GM23338 (cell line): ENCODE data around the gene FAM13B. TPM values are rescaled to one million over a fixed set of nuclear protein-coding genes. Genes with fewer than 3 reads are reported as not detected.

Experiments
- ATAC-seq: fragments of 200-7000 bp; cut with Tn5 transposase; 3 replicates; pipeline ENCODE4 v1.9.1; 2020
- DNase-seq: peaks from one replicate; pipeline ENCODE4 v3.0.0-alpha.2; 2015; ENCODE audit warnings: low spot score
- H2AFZ ChIP-seq: fragments of 200-600 bp; sonication (generic); 2 replicates; pipeline ENCODE4 v1.8.0; 2016; ENCODE audit warnings: antibody characterized with exemption, mild to moderate bottlenecking, moderate library complexity
- H3F3A ChIP-seq: fragments of 200-600 bp; sonication (generic); replicated peaks from 2 replicates; pipeline ENCODE4 v1.8.0; 2017; ENCODE audit warnings: antibody characterized with exemption, mixed run types, low read depth
- H3K27ac ChIP-seq: fragments of 200-600 bp; sonication (generic); 2 replicates; pipeline ENCODE4 v1.6.1; 2016; ENCODE audit warnings: low read depth
- H3K27me3 ChIP-seq: fragments of 200-600 bp; sonication (generic); 2 replicates; pipeline ENCODE4 v1.8.0; 2016; ENCODE audit warnings: mild to moderate bottlenecking, mixed run types, moderate library complexity; ENCODE audit not compliant: insufficient read depth
- H3K36me3 ChIP-seq: fragments of 200-600 bp; sonication (generic); 2 replicates; pipeline ENCODE4 v1.8.0; 2016; ENCODE audit warnings: mild to moderate bottlenecking; ENCODE audit not compliant: insufficient read depth
- H3K4me1 ChIP-seq: fragments of 200-600 bp; sonication (generic); 2 replicates; pipeline ENCODE4 v1.8.0; 2016; ENCODE audit warnings: mild to moderate bottlenecking, moderate library complexity; ENCODE audit not compliant: insufficient read depth
- H3K4me2 ChIP-seq: fragments of 200-600 bp; sonication (generic); 2 replicates; pipeline ENCODE4 v1.7.1; 2017; ENCODE audit warnings: mixed run types
- H3K4me3 ChIP-seq: fragments of 200-600 bp; sonication (generic); 2 replicates; pipeline ENCODE4 v1.6.1; 2016; ENCODE audit warnings: mixed run types
- H3K79me2 ChIP-seq: fragments of 200-600 bp; sonication (generic); replicated peaks from 2 replicates; pipeline ENCODE4 v1.8.0; 2017; ENCODE audit warnings: mild to moderate bottlenecking; ENCODE audit not compliant: insufficient read depth
- H3K9me2 ChIP-seq: fragments of 200-600 bp; sonication (generic); 2 replicates; pipeline ENCODE4 v1.8.0; 2017; ENCODE audit not compliant: insufficient read depth
- H4K20me1 ChIP-seq: fragments of 200-600 bp; sonication (generic); replicated peaks from 2 replicates; pipeline ENCODE4 v1.8.0; 2017; ENCODE audit warnings: mild to moderate bottlenecking; ENCODE audit not compliant: insufficient read depth
- H3K27ac Mint-ChIP-seq: 2 replicates; pipeline ENCODE4 v1.8.0; 2020; ENCODE audit warnings: inconsistent platforms, mild to moderate bottlenecking, moderate library complexity, mixed read lengths
- H3K27me3 Mint-ChIP-seq: 3 replicates; pipeline ENCODE4 v1.8.0; 2022; ENCODE audit warnings: low read depth, mild to moderate bottlenecking, moderate library complexity, mixed read lengths, inconsistent platforms; ENCODE audit not compliant: insufficient read depth, poor library complexity
- H3K36me3 Mint-ChIP-seq: 3 replicates; pipeline ENCODE4 v1.8.0; 2021; ENCODE audit warnings: low read depth, mild to moderate bottlenecking, inconsistent platforms, moderate library complexity, mixed read lengths
- H3K4me1 Mint-ChIP-seq: 3 replicates; pipeline ENCODE4 v1.8.0; 2020; ENCODE audit warnings: mild to moderate bottlenecking, inconsistent platforms, mixed read lengths
- H3K4me3 Mint-ChIP-seq: 3 replicates; pipeline ENCODE4 v1.8.0; 2021; ENCODE audit warnings: moderate library complexity, mild to moderate bottlenecking, inconsistent platforms, mixed read lengths
- H3K9me3 Mint-ChIP-seq: 3 replicates; pipeline ENCODE4 v1.8.0; 2020; ENCODE audit warnings: moderate library complexity, mild to moderate bottlenecking, inconsistent platforms, mixed read lengths
- CREB1 ChIP-seq: fragments of 250-450 bp; sonication (Bioruptor Pico); IDR thresholded peaks from 2 replicates; pipeline ENCODE4 v1.5.0; 2020; ENCODE audit warnings: low read depth, mild to moderate bottlenecking, moderate library complexity
- CTCF ChIP-seq, 2 experiments: fragments of 200-600 bp in 1 of 2; sonication (generic) in 1 of 2; conservative IDR thresholded peaks; 2 replicates each; pipeline versions ENCODE4 v1.5.1 to v1.6.1; 2016 to 2017; ENCODE audit warnings: antibody characterized with exemption in 2 of 2, low read depth in 2 of 2, mild to moderate bottlenecking in 2 of 2, moderate library complexity in 1 of 2
- EZH2 ChIP-seq: fragments of 200-600 bp; sonication (generic); IDR thresholded peaks from one replicate; pipeline ENCODE4 v1.8.0; 2017; ENCODE audit warnings: antibody characterized with exemption, mild to moderate bottlenecking, low read depth; ENCODE audit not compliant: unreplicated experiment
- EZH2phosphoT487 ChIP-seq: fragments of 200-600 bp; sonication (generic); IDR thresholded peaks from one replicate; pipeline ENCODE4 v1.8.1; 2018; ENCODE audit warnings: antibody characterized with exemption; ENCODE audit not compliant: unreplicated experiment
- JUNB ChIP-seq: IDR thresholded peaks from one replicate; pipeline ENCODE4 v1.6.1; 2016; ENCODE audit warnings: antibody characterized with exemption; ENCODE audit not compliant: unreplicated experiment
- NANOG ChIP-seq: IDR thresholded peaks from 2 replicates; pipeline ENCODE4 v1.6.1; 2016; ENCODE audit warnings: antibody characterized with exemption, borderline replicate concordance
- POLR2AphosphoS5 ChIP-seq: IDR thresholded peaks from 2 replicates; pipeline ENCODE4 v1.6.1; 2016; ENCODE audit warnings: antibody characterized with exemption, low read depth
- REST ChIP-seq: IDR thresholded peaks from one replicate; pipeline ENCODE4 v1.6.1; 2018; ENCODE audit warnings: antibody characterized with exemption; ENCODE audit not compliant: unreplicated experiment
- ZNF331 ChIP-seq: fragments of 250-450 bp; sonication (Bioruptor Pico); IDR thresholded peaks from 2 replicates; pipeline ENCODE4 v1.5.0; 2020; ENCODE audit warnings: low read depth, mild to moderate bottlenecking, moderate library complexity
- polyA plus RNA-seq: library from polyadenylated mRNA; unstranded; fragments of >200 nt; fragmentation: Nextera tagmentation; extraction: Ambion mirVana; gene quantifications from 2 replicates; pipeline ENCODE4 v1.2.1, GENCODE V29; 2016
- total RNA-seq: library from RNA; depleted of rRNA; stranded (reverse); fragments of >200 nt; shearing (Covaris generic); gene quantifications from 2 replicates; pipeline ENCODE4 v1.2.3, GENCODE V29; 2014
- TF ChIP-seq, protein P1 (sequence below): IDR thresholded peaks from 2 replicates; pipeline ENCODE4 v1.6.1; 2016; ENCODE audit warnings: antibody characterized with exemption

FAM13B gene
- total and polyA plus RNA-seq, 2 experiments from 2014 or later: 12.9 to 30.2 TPM

DNA sequence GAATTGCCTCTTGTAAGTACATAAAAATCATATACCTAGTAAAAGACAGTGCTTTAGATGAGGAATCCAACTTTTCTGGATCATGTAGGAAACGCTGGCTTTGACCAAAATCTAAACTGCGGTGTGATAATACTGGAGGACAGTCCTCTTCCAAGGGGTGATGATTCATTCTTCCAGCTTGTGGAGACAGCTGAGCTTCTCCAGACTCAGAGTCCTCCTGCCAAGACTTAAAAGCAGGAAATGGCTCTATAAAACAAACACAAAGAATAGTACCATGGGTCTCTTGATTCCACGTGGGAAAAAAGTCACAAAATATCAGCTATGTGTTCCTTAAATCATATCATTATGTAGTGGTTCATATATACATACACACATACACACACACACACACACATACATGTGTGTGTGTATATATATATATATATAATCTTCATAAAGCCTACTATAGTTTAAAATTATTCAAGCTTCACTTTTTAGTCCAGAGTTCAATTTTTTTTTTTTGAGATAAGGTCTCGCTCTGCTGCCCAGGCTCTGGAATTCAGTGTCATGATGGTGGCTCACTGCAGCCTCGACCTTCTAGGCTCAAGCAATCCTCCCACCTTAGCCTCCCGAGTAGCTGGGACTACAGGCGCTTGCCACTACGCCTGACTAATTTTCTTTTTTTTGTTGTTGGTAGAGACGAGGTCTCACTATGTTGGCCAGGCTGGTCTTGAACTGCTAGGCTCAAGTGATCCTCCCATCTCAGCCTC is 78.6 kb downstream of the FAM13B start (continued):
- no peak for TF ChIP-seq CTCF (conservative IDR thresholded peaks at IDR 0.05; ENCODE audit: low read depth in 2 of 2)
- TF ChIP-seq, protein P1, sequence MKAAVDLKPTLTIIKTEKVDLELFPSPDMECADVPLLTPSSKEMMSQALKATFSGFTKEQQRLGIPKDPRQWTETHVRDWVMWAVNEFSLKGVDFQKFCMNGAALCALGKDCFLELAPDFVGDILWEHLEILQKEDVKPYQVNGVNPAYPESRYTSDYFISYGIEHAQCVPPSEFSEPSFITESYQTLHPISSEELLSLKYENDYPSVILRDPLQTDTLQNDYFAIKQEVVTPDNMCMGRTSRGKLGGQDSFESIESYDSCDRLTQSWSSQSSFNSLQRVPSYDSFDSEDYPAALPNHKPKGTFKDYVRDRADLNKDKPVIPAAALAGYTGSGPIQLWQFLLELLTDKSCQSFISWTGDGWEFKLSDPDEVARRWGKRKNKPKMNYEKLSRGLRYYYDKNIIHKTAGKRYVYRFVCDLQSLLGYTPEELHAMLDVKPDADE: no peak
- no peak for TF ChIP-seq NANOG
- TF ChIP-seq EZH2phosphoT487: no peak
- TF ChIP-seq JUNB: no peak
- TF ChIP-seq REST: no peak

GRCh38 chr5:137945825-137946224 is 87.1 kb downstream of the FAM13B start:
- H3K4me1 Mint-ChIP-seq: no peaks in the 10 kb centered on the region
- peaks cover 88% of the 10 kb centered on the region for H3K36me3 Mint-ChIP-seq
- Histone ChIP-seq H3K4me3 (no peak overlapping the region), H3K4me2 (no peak overlapping the region), H3K27ac (no peak overlapping the region), H2AFZ (no peak overlapping the region), H3F3A (no peaks in the 10 kb centered on the region), H4K20me1 (peaks cover 20% of the 10 kb centered on the region; the same call in 1 of the 2 replicates), H3K27me3 (no peaks in the 10 kb centered on the region), H3K79me2 (no peaks in the 10 kb centered on the region), H3K36me3 (peaks cover 70% of the 10 kb centered on the region), H3K9me2 (peaks cover 3% of the 10 kb centered on the region; the same call in 1 of the 2 replicates), H3K4me1 (no peaks in the 10 kb centered on the region)
- ATAC-seq (no peak), DNase-seq (no peak)
- no peaks in the 10 kb centered on the region; the same call in 2 of the 3 replicates for H3K9me3 Mint-ChIP-seq
- H3K4me3 Mint-ChIP-seq: no peak overlapping the region
- H3K27me3 Mint-ChIP-seq: peaks cover 3% of the 10 kb centered on the region
- no peak overlapping the region for H3K27ac Mint-ChIP-seq
- TF ChIP-seq CTCF (conservative IDR thresholded peaks at IDR 0.05; ENCODE audit: low read depth in 2 of 2) (no peak), CREB1 (no peak), EZH2 (no peak), POLR2AphosphoS5 (no peak), ZNF331 (no peak)
